ENCODE results near the gene GRIN2A.
"Not testable (repeated sequence)": the region's sequence is repeated elsewhere in the genome, so short reads cannot be mapped to it uniquely, and the experiment has no call there.

The GRIN2A gene

GRCh38 chr16:9911231-9911630, 271.0 kb downstream of the GRIN2A start:
- no peak for DNase-seq
- in situ Hi-C loops (cut with HindIII; ENCODE audit: low pct_ligation_motif_present, low pct_unique_long_range_greater_than_20kb, low sequenced_read_pairs), result no loop called here

GRCh38 chr16:9909072-9909825, 273.0 kb downstream of the GRIN2A start:
- DNase-seq, result no peak

GRCh38 chr16:9908613-9909012, 273.6 kb downstream of the GRIN2A start:
- DNase-seq, result no peak
- in situ Hi-C loops (cut with HindIII; ENCODE audit: low pct_ligation_motif_present, low pct_unique_long_range_greater_than_20kb, low sequenced_read_pairs), result no loop called here

More at GRCh38 chr16:9909072-9909825, 273.0 kb downstream of the GRIN2A start:
- in situ Hi-C loops (cut with HindIII; ENCODE audit: low pct_ligation_motif_present, low pct_unique_long_range_greater_than_20kb, low sequenced_read_pairs), result no loop called here

GRCh38 chr16:9907752-9908151, 274.5 kb downstream of the GRIN2A start:
- no peak for DNase-seq
- in situ Hi-C loops (cut with HindIII; ENCODE audit: low pct_ligation_motif_present, low pct_unique_long_range_greater_than_20kb, low sequenced_read_pairs), result no loop called here

- DNase-seq, result no peak
Measured at GRCh38 chr16:9906218-9906617, 276.0 kb downstream of the GRIN2A start.

DNA sequence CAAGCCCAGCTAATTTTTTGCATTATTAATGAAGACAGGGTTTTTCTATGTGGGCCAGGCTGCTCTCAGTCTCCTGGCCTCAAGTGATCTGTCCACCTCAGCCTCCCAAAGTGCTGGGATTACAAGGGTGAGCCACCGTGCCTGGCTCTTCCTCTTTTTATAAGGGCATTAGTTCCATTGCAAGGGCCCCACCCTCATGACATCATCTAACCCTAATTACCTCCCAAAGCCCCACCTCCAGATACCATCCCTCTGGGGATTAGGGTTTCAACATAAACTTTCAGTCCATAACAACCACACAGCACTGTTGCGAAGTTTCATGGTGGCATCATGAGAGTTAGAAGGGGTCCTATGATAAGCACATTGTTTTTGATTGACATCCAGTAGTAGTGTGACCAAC, 277.7 kb downstream of the GRIN2A start:
- no peak for DNase-seq
- in situ Hi-C loops (cut with HindIII; ENCODE audit: low pct_ligation_motif_present, low pct_unique_long_range_greater_than_20kb, low sequenced_read_pairs), result no loop called here

More at GRCh38 chr16:9906218-9906617, 276.0 kb downstream of the GRIN2A start:
- in situ Hi-C loops (cut with HindIII; ENCODE audit: low pct_ligation_motif_present, low pct_unique_long_range_greater_than_20kb, low sequenced_read_pairs), result no loop called here

- in situ Hi-C loops (cut with HindIII; ENCODE audit: low pct_ligation_motif_present, low pct_unique_long_range_greater_than_20kb, low sequenced_read_pairs), result no loop called here
- DNase-seq, result no peak
Measured at GRCh38 chr16:9900576-9900975, 281.7 kb downstream of the GRIN2A start.

GRCh38 chr16:9898555-9898954, 283.7 kb downstream of the GRIN2A start:
- in situ Hi-C loops (cut with HindIII; ENCODE audit: low pct_ligation_motif_present, low pct_unique_long_range_greater_than_20kb, low sequenced_read_pairs), result no loop called here
- no peak for DNase-seq

DNA sequence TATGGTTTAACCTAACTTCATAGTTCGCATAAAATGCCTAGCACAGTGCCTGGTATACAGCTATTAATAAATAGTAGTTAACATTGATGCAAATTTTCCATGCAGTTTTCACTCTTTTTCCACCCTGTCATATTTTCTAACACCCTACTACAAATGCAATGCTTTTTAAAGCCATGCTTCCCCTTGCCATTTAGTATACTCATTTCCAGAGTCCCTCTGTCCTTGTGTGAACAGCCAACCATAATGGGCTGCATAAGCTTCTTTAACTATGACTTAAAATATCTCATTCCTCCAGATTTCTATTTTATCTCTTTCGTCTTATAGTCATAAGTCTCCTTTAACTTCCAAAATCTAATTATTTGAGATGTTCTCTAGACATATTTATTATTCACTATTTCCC, 284.1 kb downstream of the GRIN2A start:
- in situ Hi-C loops (cut with HindIII; ENCODE audit: low pct_ligation_motif_present, low pct_unique_long_range_greater_than_20kb, low sequenced_read_pairs), result no loop called here
- DNase-seq, result no peak

DNA sequence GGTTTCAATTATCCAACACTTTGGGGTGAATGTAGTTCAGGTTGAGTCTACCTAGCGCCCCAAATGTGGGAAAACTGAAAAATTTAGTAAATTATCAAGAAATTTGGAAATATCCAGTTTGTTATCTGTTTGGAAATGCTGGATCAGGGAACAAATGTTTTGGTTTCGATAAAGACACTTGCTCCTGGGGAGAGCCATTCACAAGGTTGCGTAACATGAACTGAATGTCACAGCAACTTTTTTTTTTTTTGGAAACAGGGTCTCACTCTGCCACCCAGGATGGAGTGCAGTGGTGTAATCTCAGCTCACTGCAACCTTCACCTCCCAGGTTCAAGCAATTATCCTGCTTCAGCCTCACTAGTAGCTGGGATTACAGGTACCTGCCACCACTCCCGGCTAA, 286.4 kb downstream of the GRIN2A start:
- in situ Hi-C loops (cut with HindIII; ENCODE audit: low pct_ligation_motif_present, low pct_unique_long_range_greater_than_20kb, low sequenced_read_pairs), result no loop called here
- DNase-seq, result no peak

DNA sequence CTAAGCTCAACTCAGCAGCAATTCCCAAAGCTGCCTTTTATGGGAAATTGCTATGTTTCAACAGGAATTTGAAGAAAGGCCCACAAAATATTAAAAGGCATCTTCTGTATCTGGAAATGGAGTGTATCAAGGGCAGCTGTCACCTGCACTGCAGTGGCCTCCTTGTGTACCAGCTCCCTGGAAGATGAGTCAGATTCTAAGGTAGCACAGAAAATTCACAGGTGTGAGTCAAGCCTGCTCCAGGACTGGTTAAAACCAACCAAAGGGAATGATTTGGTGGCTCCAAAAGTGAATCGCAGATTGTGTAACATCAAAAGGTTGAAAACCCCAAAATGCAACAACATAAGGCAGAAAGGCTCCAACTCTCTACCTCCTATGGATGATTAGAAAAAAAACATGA, 296.4 kb downstream of the GRIN2A start:
- no peak for DNase-seq
- in situ Hi-C loops (cut with HindIII; ENCODE audit: low pct_ligation_motif_present, low pct_unique_long_range_greater_than_20kb, low sequenced_read_pairs), result no loop called here

DNA sequence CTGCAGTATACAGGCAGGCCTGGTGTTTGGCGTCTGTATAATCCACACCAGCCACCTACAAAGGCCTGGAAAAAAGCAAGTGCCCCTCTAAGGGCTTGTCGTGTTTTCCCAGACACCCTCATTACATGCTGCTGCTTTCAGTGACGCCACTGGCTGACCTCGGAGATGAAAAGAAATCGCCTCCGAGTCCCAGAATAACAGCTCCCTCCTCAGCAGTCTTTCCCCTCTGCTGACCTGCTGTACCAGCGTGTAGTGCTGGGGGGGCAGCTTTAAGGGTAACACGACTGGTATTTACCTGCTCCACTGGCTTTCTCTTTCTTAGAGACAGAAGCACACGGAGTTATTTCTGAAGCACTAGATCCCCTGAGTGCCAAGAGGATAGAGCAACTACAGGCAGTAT, 296.8 kb downstream of the GRIN2A start:
- DNase-seq, result no peak
- in situ Hi-C loops (cut with HindIII; ENCODE audit: low pct_ligation_motif_present, low pct_unique_long_range_greater_than_20kb, low sequenced_read_pairs), result no loop called here

- DNase-seq; in situ Hi-C loops (cut with HindIII; ENCODE audit: low pct_ligation_motif_present, low pct_unique_long_range_greater_than_20kb, low sequenced_read_pairs): not testable (repeated sequence)
Measured at GRCh38 chr16:9875981-9876380, 306.2 kb downstream of the GRIN2A start.

DNA sequence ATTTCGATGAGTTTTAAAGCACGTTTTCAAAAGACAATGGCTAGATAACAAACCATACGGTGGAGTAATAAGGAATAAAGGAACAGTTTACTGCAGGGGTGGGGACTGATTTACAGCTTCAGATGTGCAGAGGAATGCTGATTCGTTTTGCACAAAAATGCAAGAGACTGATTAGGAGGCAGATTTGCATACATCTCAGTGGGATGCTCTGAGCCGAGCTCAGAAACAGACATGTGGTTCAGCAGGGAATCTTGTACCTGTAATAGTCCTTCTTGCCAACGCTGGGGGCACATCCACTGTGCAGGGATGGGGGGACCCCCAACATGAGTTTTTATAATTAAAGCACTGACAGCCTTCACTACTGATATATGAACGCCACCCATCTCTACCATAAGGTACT, 308.0 kb downstream of the GRIN2A start:
- DNase-seq, result no peak
- in situ Hi-C loops (cut with HindIII; ENCODE audit: low pct_ligation_motif_present, low pct_unique_long_range_greater_than_20kb, low sequenced_read_pairs), result no loop called here

- DNase-seq, result no peak
- in situ Hi-C loops (cut with HindIII; ENCODE audit: low pct_ligation_motif_present, low pct_unique_long_range_greater_than_20kb, low sequenced_read_pairs), result no loop called here
Measured at GRCh38 chr16:9870962-9871361, 311.3 kb downstream of the GRIN2A start.

DNA sequence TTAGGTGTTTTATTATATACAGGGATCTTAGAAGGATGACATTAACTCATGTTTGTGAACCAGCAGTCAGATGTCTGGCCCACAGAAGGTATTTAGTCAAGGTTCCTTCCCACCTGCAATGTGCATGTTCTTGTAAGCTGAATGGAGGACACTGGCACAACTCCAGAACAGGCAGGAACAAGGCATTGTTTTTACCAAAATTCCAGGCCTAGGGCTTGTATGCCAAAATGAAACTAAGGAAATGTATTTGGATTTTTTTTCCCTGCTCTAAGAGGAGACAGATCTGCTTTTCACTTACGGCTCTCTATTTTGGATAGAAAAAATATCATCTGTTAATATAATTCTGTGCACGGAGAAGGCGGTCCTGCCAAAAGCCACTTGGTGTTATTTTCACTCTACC, 312.5 kb downstream of the GRIN2A start:
- DNase-seq, result no peak
- in situ Hi-C loops (cut with HindIII; ENCODE audit: low pct_ligation_motif_present, low pct_unique_long_range_greater_than_20kb, low sequenced_read_pairs), result no loop called here

GRCh38 chr16:9868606-9869149, 313.6 kb downstream of the GRIN2A start:
- DNase-seq, result no peak
- in situ Hi-C loops (cut with HindIII; ENCODE audit: low pct_ligation_motif_present, low pct_unique_long_range_greater_than_20kb, low sequenced_read_pairs), result no loop called here

GRCh38 chr16:9867176-9867575, 315.1 kb downstream of the GRIN2A start:
- in situ Hi-C loops (cut with HindIII; ENCODE audit: low pct_ligation_motif_present, low pct_unique_long_range_greater_than_20kb, low sequenced_read_pairs), result no loop called here
- no peak for DNase-seq

DNA sequence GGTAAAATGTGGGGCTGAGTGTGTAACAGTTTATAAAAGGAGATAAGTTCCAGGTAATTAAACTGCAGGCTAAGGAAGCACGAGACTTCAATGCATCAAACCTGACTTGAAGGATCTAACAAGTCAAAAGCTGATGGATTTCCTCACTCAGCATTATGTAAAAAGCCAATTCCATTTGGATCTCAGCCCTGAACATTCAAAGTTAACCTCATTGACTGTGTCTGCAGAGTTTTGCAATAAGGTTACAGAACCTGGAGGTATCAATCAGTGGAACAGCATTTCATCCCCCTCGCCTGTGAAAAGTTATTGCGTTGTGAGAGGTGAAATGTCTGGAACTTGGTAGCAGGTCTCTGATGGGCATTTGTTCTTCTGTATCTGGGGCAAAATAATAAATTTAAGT, 317.8 kb downstream of the GRIN2A start:
- no peak for DNase-seq
- in situ Hi-C loops (cut with HindIII; ENCODE audit: low pct_ligation_motif_present, low pct_unique_long_range_greater_than_20kb, low sequenced_read_pairs), result no loop called here

GRCh38 chr16:9862327-9862726, 319.9 kb downstream of the GRIN2A start:
- in situ Hi-C loops (cut with HindIII; ENCODE audit: low pct_ligation_motif_present, low pct_unique_long_range_greater_than_20kb, low sequenced_read_pairs), result no loop called here

More at GRCh38 chr16:9862327-9862726, 319.9 kb downstream of the GRIN2A start:
- DNase-seq, result no peak
